Upper lobe of right lung (tissue), 1 donor: ENCODE data around the gene RHOC. TPM values are rescaled to one million over a fixed set of nuclear protein-coding genes. Genes with fewer than 3 reads are reported as not detected.

Source experiments
- ATAC-seq: fragments of 200-7000 bp; cut with Tn5 transposase; one replicate; pipeline ENCODE4 v1.9.1; 2020; ENCODE audit warnings: mild to moderate bottlenecking, moderate library complexity
- DNase-seq: peaks from one replicate; pipeline ENCODE4 v3.0.0-alpha.2; 2020
- H3K27ac ChIP-seq: fragments of 200-600 bp; one replicate; pipeline ENCODE4 v1.8.0; 2022
- H3K27me3 ChIP-seq: fragments of 200-600 bp; one replicate; pipeline ENCODE4 v1.8.0; 2022; ENCODE audit warnings: mild to moderate bottlenecking
- H3K36me3 ChIP-seq: fragments of 200-600 bp; one replicate; pipeline ENCODE4 v1.8.0; 2022
- H3K4me1 ChIP-seq: fragments of 200-600 bp; one replicate; pipeline ENCODE4 v1.8.0; 2022
- H3K4me3 ChIP-seq: fragments of 200-600 bp; one replicate; pipeline ENCODE4 v1.8.0; 2022; ENCODE audit warnings: mild to moderate bottlenecking
- H3K9me3 ChIP-seq: fragments of 200-600 bp; one replicate; pipeline ENCODE4 v1.8.0; 2022
- CTCF ChIP-seq: fragments of 200-600 bp; IDR thresholded peaks from one replicate; pipeline ENCODE4 v1.8.0; 2022; ENCODE audit warnings: antibody characterized with exemption
- intact Hi-C: fragments of 100-400 bp; cut with DNase I; formaldehyde crosslinking; loops from one replicate; pipeline ENCODE4 v1.11.0; 2022
- total RNA-seq: library from RNA; stranded (reverse); fragmentation: NEBNext Ultra II Directional; extraction: Animal tissue kit (Norgen Biotek cat#: 25700); gene quantifications from one replicate; pipeline ENCODE4 v1.2.1, GENCODE V29; 2021
- donor health status: DM: no; HTN: yes; CAD: no; lungs with severe emphysema.

RHOC gene
- total RNA-seq, 1 donor from 2014 or later: 150 TPM

- Histone ChIP-seq H3K27me3 (no peaks in the 10 kb centered on the region), H3K36me3 (peaks cover 92% of the 10 kb centered on the region), H3K4me1 (no peaks in the 10 kb centered on the region), H3K9me3 (no peaks in the 10 kb centered on the region), H3K4me3 (no peak overlapping the region), H3K27ac (no peak overlapping the region)
- no peak for ATAC-seq
- DNase-seq: no peak
- no peak for TF ChIP-seq CTCF
- intact Hi-C loops: no loop called here
These were observed 55.7 kb downstream of the RHOC start for GRCh38 chr1:112651205-112651604.

Other genes with a start within 250 kb of the RHOC start
- 8.5 TPM for gene WNT2B, start 198.2 kb downstream of the RHOC start, total RNA-seq
- 27.2 TPM for gene ST7L, start 88.0 kb downstream of the RHOC start, total RNA-seq
- 123 TPM for gene CAPZA1, start 87.3 kb downstream of the RHOC start, total RNA-seq
- gene MOV10, start 32.5 kb downstream of the RHOC start, total RNA-seq: 62.8 TPM
- 0.32 TPM for gene PPM1J, start 8.2 kb upstream of the RHOC start, total RNA-seq
- 8.6 TPM for gene SLC16A1, start 249.1 kb upstream of the RHOC start, total RNA-seq